Lung (tissue), 12 donors: ENCODE data around the gene MAP3K13. TPM values are rescaled to one million over a fixed set of nuclear protein-coding genes. Genes with fewer than 3 reads are reported as not detected.

Experiments
- ATAC-seq: fragments of 200-7000 bp; cut with Tn5 transposase; one replicate; pipeline ENCODE4 v1.9.1; 2020; ENCODE audit warnings: moderate number of reproducible peaks; ENCODE audit not compliant: insufficient read depth, low FRiP score
- DNase-seq, 3 donors: peaks; one replicate each; pipeline ENCODE4 v3.0.0-alpha.2; 2013 to 2017
- H3K27ac ChIP-seq, 2 donors: one replicate each; pipeline ENCODE4 v1.5.1; 2013; ENCODE audit warnings: mild to moderate bottlenecking in 2 of 2, moderate library complexity in 2 of 2, control low read depth in 1 of 2, inconsistent platforms in 1 of 2, low read depth in 1 of 2, low read length in 1 of 2
- H3K27me3 ChIP-seq, 3 donors: one replicate each; pipeline ENCODE4 v1.5.1; 2013; ENCODE audit warnings: low read length in 2 of 3; ENCODE audit not compliant: control insufficient read depth in 3 of 3, insufficient read depth in 3 of 3
- H3K36me3 ChIP-seq, 4 donors: one replicate each; pipeline ENCODE4 v1.5.1; 2013; ENCODE audit warnings: low read length in 4 of 4, mild to moderate bottlenecking in 1 of 4, moderate library complexity in 1 of 4; ENCODE audit not compliant: control insufficient read depth in 4 of 4, insufficient read depth in 4 of 4
- H3K4me1 ChIP-seq, 5 donors: one replicate each; pipeline ENCODE4 v1.5.1; 2013; ENCODE audit warnings: low read length in 5 of 5, mild to moderate bottlenecking in 2 of 5, moderate library complexity in 1 of 5; ENCODE audit not compliant: control insufficient read depth in 5 of 5, insufficient read depth in 5 of 5
- H3K4me3 ChIP-seq: one replicate; pipeline ENCODE4 v1.5.1; 2013; ENCODE audit warnings: mild to moderate bottlenecking, control low read depth, moderate library complexity
- H3K9ac ChIP-seq, 2 donors: one replicate each; pipeline ENCODE4 v1.5.1; 2013; ENCODE audit warnings: low read length in 2 of 2, control low read depth in 1 of 2; ENCODE audit not compliant: insufficient read depth in 1 of 2
- H3K9me3 ChIP-seq, 4 donors: one replicate each; pipeline ENCODE4 v1.5.1; 2013; ENCODE audit warnings: low read length in 3 of 4, mild to moderate bottlenecking in 1 of 4, moderate library complexity in 1 of 4; ENCODE audit not compliant: control insufficient read depth in 4 of 4, insufficient read depth in 3 of 4
- WGBS, 2 donors: extraction: QIAGEN DNeasy Blood & Tissue Kit; methylation state at CpG; one replicate each; pipeline ENCODE4 v1.1.7; 2013; 5-methylcytosine and 5-hydroxymethylcytosine counted together
- polyA plus RNA-seq, 2 donors: library from polyadenylated mRNA; stranded (reverse); fragments of 200-250 nt; gene quantifications; one replicate each; pipeline ENCODE4 v1.2.1, GENCODE V29; 2013
- total RNA-seq, 2 donors: library from RNA; depleted of rRNA in 1 of 2; stranded (reverse); fragments of >200 nt in 1 of 2; gene quantifications; one replicate each; pipeline ENCODE4 v1.2.1, GENCODE V29; 2014 to 2021
- TF ChIP-seq, protein P1 (sequence below): IDR thresholded peaks from 2 replicates; pipeline ENCODE4 v1.5.1; 2012; ENCODE audit warnings: mild to moderate bottlenecking; ENCODE audit errors: control extremely low read depth, extremely low read depth
- donor health status: control.
- donor health status: control.
- donor health status: Bipolar disorder and iron deficiency.
- donor health status: healthy.
- donor health status: DM: yes; HTN: yes; CAD: no.

MAP3K13 gene
- total and polyA plus RNA-seq, 4 donors: 20.7 to 74.8 (median 29.3) TPM

DNA sequence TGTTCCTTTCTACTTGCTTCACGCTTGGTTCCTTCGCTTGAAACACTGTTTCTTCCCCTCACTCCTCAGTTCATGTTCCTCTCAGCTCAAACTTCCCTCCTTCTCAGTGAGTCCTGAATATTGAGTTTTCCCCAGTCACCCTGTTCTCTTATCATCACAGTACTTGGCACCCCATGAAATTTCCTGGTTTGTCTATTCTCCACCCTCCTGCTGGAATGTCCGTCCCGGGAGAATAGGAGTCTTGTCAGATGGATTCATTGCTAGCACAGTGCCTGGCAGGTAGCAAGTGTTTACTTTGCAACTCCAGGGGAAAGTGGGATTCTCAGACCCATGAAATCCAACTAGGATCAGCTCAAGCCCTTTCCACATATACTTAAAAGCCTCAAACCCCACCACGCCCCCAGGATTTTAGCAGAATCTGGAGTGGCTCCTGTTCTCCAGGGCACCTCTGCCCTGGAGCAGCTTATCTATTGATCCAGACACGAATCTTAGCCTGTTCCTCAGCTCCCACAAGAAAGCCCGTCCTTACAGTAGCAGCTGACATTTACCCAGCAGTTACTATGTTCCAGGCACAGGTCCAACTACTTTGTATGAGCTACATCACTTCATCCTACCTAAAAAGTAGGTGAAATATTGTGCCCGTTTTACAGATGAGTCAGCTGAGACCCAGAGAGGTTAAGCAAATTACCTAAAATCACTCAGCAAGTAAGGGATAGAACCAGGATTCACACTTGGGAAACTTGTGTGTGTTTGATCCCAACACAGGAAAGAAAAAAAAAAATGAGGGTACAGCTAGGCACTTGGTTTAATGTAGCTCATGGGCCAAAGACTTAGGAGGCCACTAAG lies 36.8 kb upstream of the MAP3K13 start:
- H3K9me3 ChIP-seq: no peaks in the 10 kb centered on the region
- peaks cover 0 to 7% (median 0%) of the 10 kb centered on the region in 5 donors for H3K4me1 ChIP-seq
- WGBS, 2 donors: 68 to 85% methylated on average over 8 of the region's 8 CpGs
- H3K27ac ChIP-seq: no peak overlapping the region
- TF ChIP-seq, protein P1, sequence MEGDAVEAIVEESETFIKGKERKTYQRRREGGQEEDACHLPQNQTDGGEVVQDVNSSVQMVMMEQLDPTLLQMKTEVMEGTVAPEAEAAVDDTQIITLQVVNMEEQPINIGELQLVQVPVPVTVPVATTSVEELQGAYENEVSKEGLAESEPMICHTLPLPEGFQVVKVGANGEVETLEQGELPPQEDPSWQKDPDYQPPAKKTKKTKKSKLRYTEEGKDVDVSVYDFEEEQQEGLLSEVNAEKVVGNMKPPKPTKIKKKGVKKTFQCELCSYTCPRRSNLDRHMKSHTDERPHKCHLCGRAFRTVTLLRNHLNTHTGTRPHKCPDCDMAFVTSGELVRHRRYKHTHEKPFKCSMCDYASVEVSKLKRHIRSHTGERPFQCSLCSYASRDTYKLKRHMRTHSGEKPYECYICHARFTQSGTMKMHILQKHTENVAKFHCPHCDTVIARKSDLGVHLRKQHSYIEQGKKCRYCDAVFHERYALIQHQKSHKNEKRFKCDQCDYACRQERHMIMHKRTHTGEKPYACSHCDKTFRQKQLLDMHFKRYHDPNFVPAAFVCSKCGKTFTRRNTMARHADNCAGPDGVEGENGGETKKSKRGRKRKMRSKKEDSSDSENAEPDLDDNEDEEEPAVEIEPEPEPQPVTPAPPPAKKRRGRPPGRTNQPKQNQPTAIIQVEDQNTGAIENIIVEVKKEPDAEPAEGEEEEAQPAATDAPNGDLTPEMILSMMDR: no peak
- no peak for ATAC-seq
- DNase-seq: no peak
- H3K27me3 ChIP-seq: no peaks in the 10 kb centered on the region
- H3K9ac ChIP-seq: no peak overlapping the region
- H3K4me3 ChIP-seq: no peak overlapping the region
- H3K36me3 ChIP-seq: no peaks in the 10 kb centered on the region

DNA sequence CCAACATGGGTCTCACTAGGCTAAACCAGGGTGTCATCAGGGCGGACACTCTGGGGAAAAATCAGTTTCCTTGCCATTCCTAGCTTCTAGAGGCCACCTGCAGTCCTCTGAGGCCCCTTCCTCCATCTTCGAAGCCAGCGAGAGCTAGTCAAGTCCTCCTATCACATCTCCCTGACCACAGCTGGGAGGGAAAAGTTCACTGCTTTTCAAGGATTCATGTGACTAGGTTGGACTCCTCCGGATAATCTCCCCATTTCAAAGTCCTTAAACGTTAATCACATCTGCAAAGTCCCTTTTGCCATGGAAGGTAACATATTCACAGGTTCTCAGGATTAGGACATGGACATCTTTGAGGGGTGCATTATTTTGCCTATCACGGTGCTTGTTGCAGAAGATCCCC lies 35.9 kb upstream of the MAP3K13 start:
- Histone ChIP-seq H3K27me3 (no peaks in the 10 kb centered on the region), H3K9ac (no peak overlapping the region), H3K9me3 (no peaks in the 10 kb centered on the region), H3K4me3 (no peak overlapping the region), H3K36me3 (no peaks in the 10 kb centered on the region), H3K27ac (no peak overlapping the region), H3K4me1 (peaks cover 0 to 7% (median 0%) of the 10 kb centered on the region in 5 donors)
- ATAC-seq: no peak
- WGBS, 2 donors: 78 to 90% methylated on average over 6 of the region's 6 CpGs
- DNase-seq: no peak
- TF ChIP-seq, protein P1: no peak

DNA sequence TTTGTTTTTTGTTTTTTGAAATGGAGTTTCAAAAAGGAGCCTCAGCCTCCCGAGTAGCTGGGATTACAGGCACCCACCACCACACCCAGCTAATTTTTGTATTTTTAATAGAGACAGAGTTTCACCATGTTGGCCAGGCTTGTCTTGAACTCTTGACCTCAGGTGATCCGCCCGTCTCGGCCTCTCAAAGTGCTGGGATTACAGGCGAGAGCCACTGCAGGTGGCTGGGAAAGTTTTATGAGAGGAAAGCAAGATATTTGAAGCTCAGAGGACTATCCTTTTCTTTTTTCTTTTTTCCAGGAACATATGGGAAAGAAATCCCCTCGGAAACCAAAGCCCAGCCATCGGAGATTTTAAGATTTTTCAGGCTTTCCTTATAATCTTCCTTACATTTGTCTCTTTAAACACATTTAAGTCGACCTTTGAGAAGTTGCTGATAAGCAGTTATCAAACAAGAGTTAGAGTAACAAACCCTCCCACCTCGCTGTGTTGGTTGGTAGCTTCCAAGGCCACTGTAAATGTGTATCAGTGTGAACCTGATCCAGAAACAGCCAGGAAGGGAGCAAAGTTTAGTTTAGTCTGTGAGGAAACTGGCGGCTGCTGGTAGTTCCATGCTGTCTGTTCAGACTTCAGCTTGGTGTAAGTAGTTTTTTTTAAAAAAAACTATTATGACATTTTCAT lies 34.5 kb upstream of the MAP3K13 start:
- DNase-seq: peak in 1 of 3 donors; percentile 14
- H3K27ac ChIP-seq: no peak overlapping the region
- no peak overlapping the region for H3K4me3 ChIP-seq
- H3K9me3 ChIP-seq: no peaks in the 10 kb centered on the region
- H3K36me3 ChIP-seq: no peaks in the 10 kb centered on the region
- TF ChIP-seq, protein P1: no peak
- 55 to 79% methylated on average over 10 of the region's 10 CpGs for WGBS, 2 donors
- H3K9ac ChIP-seq: no peak overlapping the region
- H3K27me3 ChIP-seq: no peaks in the 10 kb centered on the region
- peaks cover 0 to 7% (median 2%) of the 10 kb centered on the region in 5 donors for H3K4me1 ChIP-seq
- no peak for ATAC-seq
